ENCODE results near the gene PIAS1.
"Not testable (repeated sequence)": the region's sequence is repeated elsewhere in the genome, so short reads cannot be mapped to it uniquely, and the experiment has no call there.

The PIAS1 gene

DNA sequence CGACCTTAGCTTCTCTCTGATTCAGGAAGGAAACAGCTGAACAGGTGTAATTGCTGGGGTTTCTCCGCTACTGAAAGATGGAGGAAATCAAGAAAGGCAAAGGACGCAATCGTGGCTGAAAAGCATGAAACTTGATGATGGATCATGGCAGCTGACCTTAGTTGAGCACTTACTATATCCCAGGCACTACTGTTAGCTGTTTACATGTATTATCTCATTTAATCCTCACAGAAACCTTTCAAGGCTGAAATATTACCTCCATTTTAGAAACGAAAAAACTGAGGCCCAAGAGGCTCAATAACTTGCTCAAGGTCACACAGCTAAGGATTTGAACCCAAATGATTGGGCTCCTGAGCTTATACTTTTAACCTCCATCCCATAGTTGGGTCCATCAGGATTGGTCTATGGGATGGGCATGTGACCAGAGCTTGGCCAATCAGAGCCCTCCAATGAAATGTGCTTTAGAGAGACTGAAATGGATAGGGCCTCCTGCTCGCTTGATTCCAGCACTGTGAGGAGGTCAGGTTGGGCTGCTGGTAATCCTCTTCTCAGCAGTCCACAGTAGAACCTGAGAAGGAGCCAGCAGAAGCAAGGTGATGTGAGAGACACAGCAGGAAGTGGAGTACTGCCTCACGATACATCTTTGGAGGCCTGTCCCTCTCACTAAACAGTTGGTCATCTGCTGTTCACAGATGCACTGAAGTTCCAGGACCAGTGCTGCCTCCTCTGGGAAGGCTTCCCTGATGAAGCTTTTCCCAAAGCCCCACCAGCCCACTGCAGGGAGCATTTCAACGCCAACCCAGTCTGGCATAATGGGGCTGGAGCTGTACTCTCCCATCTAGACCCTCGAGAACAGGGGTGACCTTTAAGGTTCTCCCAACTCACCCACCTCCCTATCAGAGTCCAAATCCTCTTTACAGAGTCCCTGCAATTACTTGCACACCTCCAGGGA lies 165.0 kb downstream of the PIAS1 start:
- H3K9me3 ChIP-seq (ENCODE audit: severe bottlenecking): no peaks in the 10 kb centered on the region
- H3K27ac ChIP-seq (ENCODE audit: poor library complexity, severe bottlenecking): no peak overlapping the region
- TF ChIP-seq, protein P1, sequence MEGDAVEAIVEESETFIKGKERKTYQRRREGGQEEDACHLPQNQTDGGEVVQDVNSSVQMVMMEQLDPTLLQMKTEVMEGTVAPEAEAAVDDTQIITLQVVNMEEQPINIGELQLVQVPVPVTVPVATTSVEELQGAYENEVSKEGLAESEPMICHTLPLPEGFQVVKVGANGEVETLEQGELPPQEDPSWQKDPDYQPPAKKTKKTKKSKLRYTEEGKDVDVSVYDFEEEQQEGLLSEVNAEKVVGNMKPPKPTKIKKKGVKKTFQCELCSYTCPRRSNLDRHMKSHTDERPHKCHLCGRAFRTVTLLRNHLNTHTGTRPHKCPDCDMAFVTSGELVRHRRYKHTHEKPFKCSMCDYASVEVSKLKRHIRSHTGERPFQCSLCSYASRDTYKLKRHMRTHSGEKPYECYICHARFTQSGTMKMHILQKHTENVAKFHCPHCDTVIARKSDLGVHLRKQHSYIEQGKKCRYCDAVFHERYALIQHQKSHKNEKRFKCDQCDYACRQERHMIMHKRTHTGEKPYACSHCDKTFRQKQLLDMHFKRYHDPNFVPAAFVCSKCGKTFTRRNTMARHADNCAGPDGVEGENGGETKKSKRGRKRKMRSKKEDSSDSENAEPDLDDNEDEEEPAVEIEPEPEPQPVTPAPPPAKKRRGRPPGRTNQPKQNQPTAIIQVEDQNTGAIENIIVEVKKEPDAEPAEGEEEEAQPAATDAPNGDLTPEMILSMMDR (IDR thresholded peaks at IDR 0.05; ENCODE audit: poor library complexity, severe bottlenecking): no peak
- H3K27me3 ChIP-seq (ENCODE audit: insufficient read depth, poor library complexity, severe bottlenecking): no peaks in the 10 kb centered on the region
- peak; percentile 21; the same call in 1 of the 3 replicates for ATAC-seq (ENCODE audit: low read depth)
- H3K36me3 ChIP-seq (ENCODE audit: low read depth): peaks cover 36% of the 10 kb centered on the region
- no peaks in the 10 kb centered on the region for H3K4me1 ChIP-seq (ENCODE audit: insufficient read depth, poor library complexity, severe bottlenecking)
- H3K4me3 ChIP-seq (ENCODE audit: severe bottlenecking): no peak overlapping the region
- peak; percentile 34 for DNase-seq (ENCODE audit: low spot score)

DNA sequence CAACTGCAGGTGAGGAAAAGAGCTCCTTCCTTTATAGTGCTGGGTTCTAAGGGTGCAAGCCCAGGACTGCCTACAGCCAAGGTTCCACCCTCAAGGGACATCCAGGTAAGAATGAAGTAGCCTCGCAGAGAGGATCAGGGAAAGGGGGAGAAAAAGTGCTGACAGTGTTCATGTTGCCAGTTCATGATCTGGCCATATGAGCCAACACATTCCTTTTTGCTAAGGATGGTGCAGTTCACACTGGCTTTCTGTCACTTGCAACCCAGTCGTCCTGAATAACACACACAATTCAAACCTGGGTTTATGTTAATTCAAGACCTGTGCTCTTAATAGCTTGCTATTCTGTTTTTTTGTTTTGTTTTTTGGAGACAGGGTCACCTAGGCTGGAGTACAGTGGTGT lies 166.4 kb downstream of the PIAS1 start:
- DNase-seq (ENCODE audit: low spot score) (no peak), ATAC-seq (ENCODE audit: low read depth) (0 out of 3 replicates have a peak, but pooled peaks have one; percentile 8)
- H3K4me3 ChIP-seq (ENCODE audit: severe bottlenecking): no peak overlapping the region
- TF ChIP-seq, protein P1 (IDR thresholded peaks at IDR 0.05; ENCODE audit: poor library complexity, severe bottlenecking): no peak
- H3K36me3 ChIP-seq (ENCODE audit: low read depth): peaks cover 33% of the 10 kb centered on the region
- no peak overlapping the region for H3K27ac ChIP-seq (ENCODE audit: poor library complexity, severe bottlenecking)
- no peaks in the 10 kb centered on the region for H3K4me1 ChIP-seq (ENCODE audit: insufficient read depth, poor library complexity, severe bottlenecking)
- H3K27me3 ChIP-seq (ENCODE audit: insufficient read depth, poor library complexity, severe bottlenecking): no peaks in the 10 kb centered on the region
- no peaks in the 10 kb centered on the region for H3K9me3 ChIP-seq (ENCODE audit: severe bottlenecking)

DNA sequence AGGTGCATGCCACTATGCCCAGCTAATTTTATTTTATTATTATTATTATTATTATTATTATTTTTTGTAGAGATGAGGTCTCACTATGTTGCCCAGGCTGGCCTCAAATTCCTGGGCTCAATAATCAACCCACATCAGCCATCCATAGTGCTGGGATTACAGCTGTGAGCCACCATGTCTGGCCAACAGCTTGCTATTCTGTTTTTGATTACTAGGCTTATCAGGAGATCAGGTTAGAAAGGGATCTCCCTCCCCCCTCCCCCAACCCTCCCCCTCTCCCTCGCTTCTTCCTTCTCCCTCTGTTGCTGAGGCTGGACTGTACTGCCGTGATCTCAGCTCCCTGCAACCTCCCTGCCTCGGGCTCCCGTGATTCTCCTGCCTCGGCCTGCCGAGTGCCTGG lies 166.9 kb downstream of the PIAS1 start:
- H3K36me3 ChIP-seq (ENCODE audit: low read depth): peaks cover 28% of the 10 kb centered on the region
- H3K4me1 ChIP-seq (ENCODE audit: insufficient read depth, poor library complexity, severe bottlenecking): no peaks in the 10 kb centered on the region
- H3K4me3 ChIP-seq (ENCODE audit: severe bottlenecking): no peak overlapping the region
- TF ChIP-seq, protein P1 (IDR thresholded peaks at IDR 0.05; ENCODE audit: poor library complexity, severe bottlenecking): no peak
- no peak overlapping the region for H3K27ac ChIP-seq (ENCODE audit: poor library complexity, severe bottlenecking)
- H3K9me3 ChIP-seq (ENCODE audit: severe bottlenecking): no peaks in the 10 kb centered on the region
- DNase-seq (ENCODE audit: low spot score) (peak; percentile 30), ATAC-seq (ENCODE audit: low read depth) (no peak)
- H3K27me3 ChIP-seq (ENCODE audit: insufficient read depth, poor library complexity, severe bottlenecking): no peaks in the 10 kb centered on the region

DNA sequence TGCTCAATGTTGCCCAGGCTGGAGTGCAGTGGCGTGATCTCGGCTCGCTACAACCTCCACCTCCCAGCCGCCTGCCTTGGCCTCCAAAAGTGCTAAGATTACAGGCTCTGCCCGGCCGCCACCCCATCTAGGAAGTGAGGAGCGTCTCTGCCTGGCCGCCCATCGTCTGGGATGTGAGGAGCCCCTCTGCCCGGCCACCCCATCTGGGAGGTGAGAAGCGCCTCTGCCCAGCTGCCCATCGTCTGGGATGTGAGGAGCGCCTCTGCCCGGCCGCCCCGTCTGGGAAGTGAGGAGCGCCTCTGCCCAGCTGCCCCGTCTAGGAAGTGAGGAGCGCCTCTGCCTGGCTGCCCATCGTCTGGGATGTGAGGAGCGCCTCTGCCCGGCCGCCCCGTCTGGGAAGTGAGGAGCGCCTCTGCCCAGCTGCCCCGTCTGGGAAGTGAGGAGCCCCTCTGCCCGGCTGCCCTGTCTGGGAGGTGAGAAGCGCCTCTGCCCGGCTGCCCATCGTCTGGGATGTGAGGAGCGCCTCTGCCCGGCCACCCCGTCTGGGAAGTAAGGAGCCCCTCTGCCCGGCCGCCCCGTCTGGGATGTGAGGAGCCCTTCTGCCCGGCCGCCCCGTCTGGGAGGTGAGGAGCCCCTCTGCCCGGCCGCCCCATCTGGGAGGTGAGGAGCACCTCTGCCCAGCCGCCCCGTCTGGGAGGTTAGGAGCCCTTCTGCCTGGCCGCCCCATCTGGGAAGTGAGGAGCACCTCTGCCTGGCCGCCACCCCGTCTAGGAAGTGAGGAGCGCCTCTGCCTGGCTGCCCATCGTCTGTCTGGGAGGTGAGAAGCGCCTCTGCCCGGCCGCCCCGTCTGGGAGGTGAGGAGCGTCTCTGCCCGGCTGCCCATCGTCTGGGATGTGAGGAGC lies 167.7 kb downstream of the PIAS1 start:
- not testable (repeated sequence) for H3K4me3 ChIP-seq (ENCODE audit: severe bottlenecking); H3K4me1 ChIP-seq (ENCODE audit: insufficient read depth, poor library complexity, severe bottlenecking); H3K27me3 ChIP-seq (ENCODE audit: insufficient read depth, poor library complexity, severe bottlenecking); H3K27ac ChIP-seq (ENCODE audit: poor library complexity, severe bottlenecking); ATAC-seq (ENCODE audit: low read depth); H3K9me3 ChIP-seq (ENCODE audit: severe bottlenecking)
- DNase-seq (ENCODE audit: low spot score): peak; percentile 40
- H3K36me3 ChIP-seq (ENCODE audit: low read depth): peaks cover 20% of the 10 kb centered on the region

DNA sequence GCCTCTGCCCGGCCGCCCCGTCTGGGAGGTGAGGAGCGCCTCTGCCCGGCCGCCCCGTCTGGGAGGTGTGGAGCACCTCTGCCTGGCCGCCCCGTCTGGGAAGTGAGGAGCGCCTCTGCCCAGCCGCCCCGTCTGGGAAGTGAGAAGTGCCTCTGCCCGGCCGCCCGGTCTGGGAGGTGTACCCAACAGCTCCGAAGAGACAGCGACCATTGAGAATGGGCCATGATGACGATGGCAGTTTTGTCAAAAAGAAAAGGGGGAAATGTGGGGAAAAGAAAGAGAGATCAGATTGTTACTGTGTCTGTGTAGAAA lies 168.3 kb downstream of the PIAS1 start:
- H3K27ac ChIP-seq (ENCODE audit: poor library complexity, severe bottlenecking); H3K4me1 ChIP-seq (ENCODE audit: insufficient read depth, poor library complexity, severe bottlenecking); H3K9me3 ChIP-seq (ENCODE audit: severe bottlenecking); H3K27me3 ChIP-seq (ENCODE audit: insufficient read depth, poor library complexity, severe bottlenecking); ATAC-seq (ENCODE audit: low read depth); H3K4me3 ChIP-seq (ENCODE audit: severe bottlenecking): not testable (repeated sequence)
- DNase-seq (ENCODE audit: low spot score): peak; percentile 55
- H3K36me3 ChIP-seq (ENCODE audit: low read depth): peaks cover 14% of the 10 kb centered on the region

All from RWPE2 (cell line).